WTC11 (cell line): ENCODE results near the gene ANKRD28.

Experiments used
- CTCF ChIP-seq: fragments of 200-600 bp; IDR thresholded peaks from 2 replicates; pipeline ENCODE4 v1.8.0; 2022; ENCODE audit warnings: antibody characterized with exemption
- E2F5 ChIP-seq: sonication (generic); formaldehyde crosslinking; IDR thresholded peaks from 2 replicates; pipeline ENCODE4 v1.8.1; 2022; ENCODE audit warnings: mild to moderate bottlenecking, moderate library complexity, missing genetic modification reagents
- ETV6 ChIP-seq: sonication (generic); formaldehyde crosslinking; IDR thresholded peaks from 2 replicates; pipeline ENCODE4 v1.8.1; 2022; ENCODE audit warnings: mild to moderate bottlenecking, missing genetic modification reagents
- FOXJ3 ChIP-seq: sonication (generic); formaldehyde crosslinking; IDR thresholded peaks from 2 replicates; pipeline ENCODE4 v1.9.0; 2021; ENCODE audit warnings: missing genetic modification reagents, mild to moderate bottlenecking, borderline replicate concordance
- IRF1 ChIP-seq: sonication (generic); formaldehyde crosslinking; IDR thresholded peaks from 2 replicates; pipeline ENCODE4 v1.8.0; 2023; ENCODE audit warnings: missing genetic modification reagents
- MAX ChIP-seq: sonication (generic); formaldehyde crosslinking; IDR thresholded peaks from 2 replicates; pipeline ENCODE4 v1.8.0; 2022; ENCODE audit warnings: mild to moderate bottlenecking, missing genetic modification reagents
- USF2 ChIP-seq: sonication (generic); formaldehyde crosslinking; IDR thresholded peaks from 2 replicates; pipeline ENCODE4 v1.8.1; 2023; ENCODE audit warnings: mild to moderate bottlenecking, missing genetic modification reagents, moderate library complexity
- ZNF138 ChIP-seq: sonication (generic); formaldehyde crosslinking; conservative IDR thresholded peaks from 2 replicates; pipeline ENCODE4 v1.8.1; 2022; ENCODE audit warnings: mild to moderate bottlenecking, moderate library complexity, missing genetic modification reagents

GRCh38 chr3:15685927-15686326 is 111.9 kb downstream of the ANKRD28 start:
- TF ChIP-seq CTCF: no peak
- TF ChIP-seq ETV6 (CRISPR knock-in tag): no peak
- TF ChIP-seq IRF1: no peak
- TF ChIP-seq USF2: no peak
- TF ChIP-seq ZNF138 (CRISPR knock-in tag): no peak
- no peak for TF ChIP-seq MAX (CRISPR knock-in tag)
- TF ChIP-seq FOXJ3 (CRISPR knock-in tag): no peak
- TF ChIP-seq E2F5: no peak
